GM18519 (cell line): Measurements from ENCODE around the gene IGSF9.

ENCODE experiments used
- ATAC-seq: cut with Tn5 transposase; IDR thresholded peaks from one replicate; pipeline ENCODE4 v1.9.1; 2021; ENCODE audit warnings: mild to moderate bottlenecking, moderate library complexity; ENCODE audit not compliant: unreplicated experiment, low FRiP score

IGSF9 gene

GRCh38 chr1:159879977-159880376 is 65.4 kb downstream of the IGSF9 start:
- no peak for ATAC-seq

- no peak for ATAC-seq
Measured at GRCh38 chr1:159879136-159879535, 66.3 kb downstream of the IGSF9 start.

GRCh38 chr1:159877695-159878444 is 67.5 kb downstream of the IGSF9 start:
- ATAC-seq: no peak
